Natural killer cell treated with Interleukin-12 subunit alpha and Interleukin-12 subunit beta and Interleukin-15 and Interleukin-18, amount 100 ng/mL, for 72 hours (primary cell): ENCODE results near the gene WFIKKN2. TPM values are rescaled to one million over a fixed set of nuclear protein-coding genes. Genes with fewer than 3 reads are reported as not detected.

Experiments
- ATAC-seq, 2 donors: fragments of 150-1000 bp; cut with Tn5 transposase in 1 of 2; sonication (Bioruptor Pico), chemical (Tn5 transposase) in 1 of 2; 2 replicates each; pipeline ENCODE4 v1.10.0; 2021
- DNase-seq: peaks from one replicate; pipeline ENCODE4 v3.0.0; 2022; ENCODE audit warnings: low spot score
- H3K27ac Mint-ChIP-seq, 2 donors: 1 replicate in 1 of 2; 2 replicates in 1 of 2; pipeline ENCODE4 v1.8.0; 2022; ENCODE audit warnings: mixed read lengths in 2 of 2, mild to moderate bottlenecking in 1 of 2, moderate library complexity in 1 of 2
- H3K27me3 Mint-ChIP-seq, 2 donors: 1 replicate in 1 of 2; 2 replicates in 1 of 2; pipeline ENCODE4 v1.8.0; 2022; ENCODE audit warnings: mixed read lengths in 2 of 2
- H3K36me3 Mint-ChIP-seq: one replicate; pipeline ENCODE4 v1.8.0; 2022; ENCODE audit warnings: mixed read lengths
- H3K4me1 Mint-ChIP-seq, 2 donors: 1 replicate in 1 of 2; 2 replicates in 1 of 2; pipeline ENCODE4 v1.8.0; 2022; ENCODE audit warnings: low read depth in 2 of 2, mixed read lengths in 2 of 2, mild to moderate bottlenecking in 1 of 2
- H3K4me3 Mint-ChIP-seq: one replicate; pipeline ENCODE4 v1.8.0; 2022; ENCODE audit warnings: mixed read lengths
- H3K9me3 Mint-ChIP-seq: 2 replicates; pipeline ENCODE4 v1.8.0; 2022; ENCODE audit warnings: mixed read lengths
- total RNA-seq, 2 donors: library from RNA; stranded (reverse); gene quantifications; one replicate each; pipeline ENCODE4 v1.2.3, GENCODE V29; 2022

Gene WFIKKN2
- total RNA-seq, 2 donors from 2014 or later: not detected

- Mint-ChIP-seq H3K36me3 (no peaks in the 10 kb centered on the region), H3K4me3 (no peak overlapping the region), H3K27ac (no peak overlapping the region), H3K9me3 (no peaks in the 10 kb centered on the region), H3K27me3 (peaks cover 0 to 13% of the 10 kb centered on the region in 2 donors), H3K4me1 (no peaks in the 10 kb centered on the region)
- DNase-seq: no peak
- no peak for ATAC-seq
Measured at GRCh38 chr17:50834429-50835300, 721 bp upstream of the WFIKKN2 start.

DNA sequence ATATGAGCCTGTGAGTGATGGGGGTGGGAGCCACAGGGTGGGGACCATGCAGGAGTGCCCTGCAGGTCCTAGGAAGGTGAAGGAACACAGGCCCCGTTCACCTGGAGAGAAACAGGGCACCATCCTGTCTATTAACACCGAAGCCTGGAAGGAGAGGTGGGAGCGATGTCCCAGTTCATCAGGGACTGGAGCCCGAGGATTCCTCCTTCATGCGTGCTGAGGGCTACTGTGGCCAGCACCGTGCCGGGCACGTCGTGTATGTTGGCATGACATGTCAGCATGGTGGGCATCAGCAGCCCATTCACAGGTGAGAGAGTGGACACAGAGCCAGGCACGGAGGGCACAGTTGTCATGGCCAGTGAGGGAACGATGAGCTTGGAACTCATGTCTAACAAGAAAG is 1.4 kb downstream of the WFIKKN2 start:
- DNase-seq: no peak
- H3K4me3 Mint-ChIP-seq: no peak overlapping the region
- H3K36me3 Mint-ChIP-seq: no peaks in the 10 kb centered on the region
- H3K27me3 Mint-ChIP-seq: peaks cover 0 to 9% of the 10 kb centered on the region in 2 donors
- no peaks in the 10 kb centered on the region for H3K4me1 Mint-ChIP-seq
- H3K27ac Mint-ChIP-seq: no peak overlapping the region
- no peak for ATAC-seq
- H3K9me3 Mint-ChIP-seq: no peaks in the 10 kb centered on the region

DNA sequence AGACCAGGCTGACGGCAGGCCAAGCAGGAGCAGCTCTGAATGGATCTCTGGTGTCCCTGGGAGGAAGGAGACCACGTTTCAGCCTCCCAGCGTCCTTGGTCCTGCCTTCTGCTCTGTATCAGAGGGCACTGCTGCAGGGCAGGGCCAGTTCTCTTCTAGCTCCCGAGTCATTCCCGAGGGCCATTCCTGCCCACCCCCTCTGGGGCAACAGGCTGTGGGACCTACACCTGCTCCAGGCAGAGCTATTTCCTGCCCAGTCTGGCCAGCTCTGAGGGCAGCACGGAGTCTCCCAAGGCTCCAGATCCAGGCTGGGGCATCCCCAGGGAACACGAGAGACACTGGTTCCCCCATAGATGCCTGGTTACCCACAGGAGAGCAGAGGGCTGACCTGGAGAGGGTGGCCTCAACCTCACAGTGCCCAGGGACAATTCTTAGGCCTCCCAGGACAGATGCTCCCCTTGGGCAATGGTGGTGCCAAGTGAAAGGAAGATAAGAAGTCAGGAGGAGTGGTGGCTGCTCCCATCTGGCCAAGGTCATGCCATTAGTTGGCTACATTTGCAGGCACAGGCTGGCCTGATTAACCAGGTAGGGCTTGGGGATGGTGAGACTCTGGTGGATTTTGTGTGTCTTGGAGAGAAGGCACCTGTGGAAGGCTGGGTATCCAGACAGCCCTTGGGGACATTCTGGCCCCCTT is 2.0 kb downstream of the WFIKKN2 start:
- no peak for DNase-seq
- Mint-ChIP-seq H3K4me3 (no peak overlapping the region), H3K27ac (no peak overlapping the region), H3K9me3 (no peaks in the 10 kb centered on the region), H3K27me3 (peaks cover 0 to 9% of the 10 kb centered on the region in 2 donors), H3K4me1 (no peaks in the 10 kb centered on the region), H3K36me3 (no peaks in the 10 kb centered on the region)
- ATAC-seq: no peak

GRCh38 chr17:50837980-50838954 is 2.9 kb downstream of the WFIKKN2 start:
- Mint-ChIP-seq H3K4me1 (no peaks in the 10 kb centered on the region), H3K27me3 (peaks cover 0 to 9% of the 10 kb centered on the region in 2 donors), H3K4me3 (no peak overlapping the region), H3K27ac (no peak overlapping the region), H3K36me3 (no peaks in the 10 kb centered on the region), H3K9me3 (no peaks in the 10 kb centered on the region)
- no peak for ATAC-seq
- no peak for DNase-seq

GRCh38 chr17:50839591-50840310 is 4.4 kb downstream of the WFIKKN2 start:
- Mint-ChIP-seq H3K9me3 (no peaks in the 10 kb centered on the region), H3K36me3 (no peaks in the 10 kb centered on the region), H3K27me3 (peaks cover 0 to 5% of the 10 kb centered on the region in 2 donors), H3K27ac (no peak overlapping the region), H3K4me3 (no peak overlapping the region), H3K4me1 (no peaks in the 10 kb centered on the region)
- no peak for ATAC-seq
- DNase-seq: no peak

- no peaks in the 10 kb centered on the region for H3K9me3 Mint-ChIP-seq
- DNase-seq (no peak), ATAC-seq (no peak)
- no peaks in the 10 kb centered on the region for H3K4me1 Mint-ChIP-seq
- no peak overlapping the region for H3K4me3 Mint-ChIP-seq
- H3K27ac Mint-ChIP-seq: no peak overlapping the region
- H3K27me3 Mint-ChIP-seq: peaks cover 0 to 3% of the 10 kb centered on the region in 2 donors
- H3K36me3 Mint-ChIP-seq: no peaks in the 10 kb centered on the region
Measured at GRCh38 chr17:50840311-50840851, 5.0 kb downstream of the WFIKKN2 start.

DNA sequence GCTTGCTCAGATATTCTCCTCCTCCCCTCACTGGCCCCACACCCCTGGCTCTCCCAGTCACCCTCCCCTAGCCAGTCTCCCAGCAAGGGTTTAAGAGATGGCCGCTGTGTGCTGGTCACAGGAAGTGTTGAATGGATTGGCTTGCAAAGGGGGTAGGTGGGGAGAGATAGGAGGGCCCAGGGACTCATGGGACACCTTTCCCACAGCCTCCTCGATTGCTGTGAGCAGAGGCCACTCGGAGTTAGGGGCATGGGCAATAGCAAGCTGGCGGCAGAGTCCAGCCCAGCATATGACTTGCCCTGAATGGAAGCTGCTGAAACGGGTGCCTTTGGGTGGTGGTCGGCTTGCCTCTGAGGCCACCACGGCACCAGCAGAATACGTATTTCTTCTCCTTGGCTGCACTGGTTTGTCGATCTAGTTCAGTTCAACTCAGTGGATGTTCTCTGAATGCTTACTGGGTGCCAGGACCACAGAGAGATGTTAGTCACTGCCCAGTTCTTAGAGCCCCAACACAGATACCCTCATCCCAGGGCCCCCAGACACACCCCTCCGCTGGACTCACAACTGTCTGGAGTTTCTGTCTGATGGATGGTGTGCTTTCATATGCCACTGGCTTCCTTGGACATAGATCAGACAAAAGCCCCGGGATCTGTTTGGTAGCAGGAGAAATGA is 6.0 kb downstream of the WFIKKN2 start:
- Mint-ChIP-seq H3K27ac (no peak overlapping the region), H3K9me3 (no peaks in the 10 kb centered on the region), H3K36me3 (no peaks in the 10 kb centered on the region), H3K4me3 (no peak overlapping the region), H3K4me1 (no peaks in the 10 kb centered on the region), H3K27me3 (no peaks in the 10 kb centered on the region)
- ATAC-seq (no peak), DNase-seq (no peak)

DNA sequence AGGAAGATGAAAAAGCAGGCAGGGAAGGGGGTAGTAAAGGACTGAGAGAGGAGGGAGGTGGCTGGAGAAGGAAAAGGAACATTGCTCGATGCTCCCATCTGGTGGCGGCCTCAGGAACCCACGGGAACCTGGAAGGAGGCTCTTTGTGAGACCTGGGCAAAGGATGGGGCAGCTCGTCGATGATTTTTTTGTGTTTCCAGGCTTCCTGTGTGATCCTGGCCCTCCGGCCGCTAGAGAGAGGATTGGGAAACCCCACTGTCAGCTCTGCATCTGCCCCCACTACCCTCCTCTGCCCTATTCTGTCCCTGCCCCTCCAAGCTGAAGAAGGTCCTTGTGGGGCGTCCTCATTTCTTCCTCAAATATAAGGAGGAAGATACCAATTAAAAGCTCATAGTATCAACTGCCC is 6.6 kb downstream of the WFIKKN2 start:
- no peaks in the 10 kb centered on the region for H3K4me1 Mint-ChIP-seq
- DNase-seq (no peak), ATAC-seq (no peak)
- H3K4me3 Mint-ChIP-seq: no peak overlapping the region
- no peaks in the 10 kb centered on the region for H3K27me3 Mint-ChIP-seq
- no peaks in the 10 kb centered on the region for H3K36me3 Mint-ChIP-seq
- no peaks in the 10 kb centered on the region for H3K9me3 Mint-ChIP-seq
- no peak overlapping the region for H3K27ac Mint-ChIP-seq

- no peak for ATAC-seq
- H3K4me1 Mint-ChIP-seq: no peaks in the 10 kb centered on the region
- H3K27ac Mint-ChIP-seq: no peak overlapping the region
- no peaks in the 10 kb centered on the region for H3K27me3 Mint-ChIP-seq
- no peaks in the 10 kb centered on the region for H3K9me3 Mint-ChIP-seq
- DNase-seq: no peak
- no peaks in the 10 kb centered on the region for H3K36me3 Mint-ChIP-seq
- H3K4me3 Mint-ChIP-seq: no peak overlapping the region
Measured at GRCh38 chr17:50842506-50843149, 7.2 kb downstream of the WFIKKN2 start.

GRCh38 chr17:50843150-50843905 is 7.9 kb downstream of the WFIKKN2 start:
- Mint-ChIP-seq H3K4me3 (no peak overlapping the region), H3K27ac (no peak overlapping the region), H3K27me3 (no peaks in the 10 kb centered on the region), H3K4me1 (no peaks in the 10 kb centered on the region), H3K9me3 (no peaks in the 10 kb centered on the region), H3K36me3 (no peaks in the 10 kb centered on the region)
- no peak for DNase-seq
- ATAC-seq: no peak

DNA sequence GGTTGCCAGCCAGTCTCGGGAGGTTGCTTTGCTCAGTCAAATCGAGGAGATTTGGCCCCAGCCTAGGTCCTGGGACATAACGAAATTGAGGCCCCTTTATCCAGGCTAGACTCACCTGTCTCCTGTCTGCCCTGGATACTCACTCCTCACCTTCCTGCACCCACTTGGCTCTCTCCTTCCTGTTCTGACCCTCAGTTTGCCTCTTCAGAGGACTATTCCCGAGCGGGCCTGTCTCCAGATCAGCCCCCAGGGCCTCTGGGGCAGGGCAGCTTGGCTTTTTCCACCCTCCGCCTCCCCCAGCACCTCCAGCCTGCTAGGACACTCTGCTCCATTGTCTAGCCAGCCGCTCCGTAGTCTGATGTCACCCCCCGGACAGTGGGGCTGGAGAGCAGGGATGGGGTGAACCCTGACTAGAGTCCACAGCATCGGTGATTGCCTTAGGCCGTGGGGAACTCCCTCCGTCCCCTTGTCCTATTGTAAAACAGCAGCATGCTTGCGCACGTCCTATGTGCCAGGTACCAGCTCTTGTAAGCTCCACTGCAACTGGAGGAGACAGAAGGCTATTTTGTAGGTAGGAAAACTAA is 8.8 kb downstream of the WFIKKN2 start:
- H3K27ac Mint-ChIP-seq: no peak overlapping the region
- no peak overlapping the region for H3K4me3 Mint-ChIP-seq
- H3K27me3 Mint-ChIP-seq: no peaks in the 10 kb centered on the region
- DNase-seq (no peak), ATAC-seq (peak in 1 of 2 donors; percentile 30)
- H3K4me1 Mint-ChIP-seq: no peaks in the 10 kb centered on the region
- H3K36me3 Mint-ChIP-seq: no peaks in the 10 kb centered on the region
- no peaks in the 10 kb centered on the region for H3K9me3 Mint-ChIP-seq
